Hepatic stellate cell (primary cell): ENCODE results near the gene ALKBH4.
A peak's percentile ranks its signal among the peaks of the same experiment; 100 is the strongest.
"Not testable (repeated sequence)": the region's sequence is repeated elsewhere in the genome, so short reads cannot be mapped to it uniquely, and the experiment has no call there.

Experiments used
- DNase-seq: peaks from one replicate; pipeline ENCODE4 v3.0.0; 2011; ENCODE audit warnings: low spot score

Gene ALKBH4

DNA sequence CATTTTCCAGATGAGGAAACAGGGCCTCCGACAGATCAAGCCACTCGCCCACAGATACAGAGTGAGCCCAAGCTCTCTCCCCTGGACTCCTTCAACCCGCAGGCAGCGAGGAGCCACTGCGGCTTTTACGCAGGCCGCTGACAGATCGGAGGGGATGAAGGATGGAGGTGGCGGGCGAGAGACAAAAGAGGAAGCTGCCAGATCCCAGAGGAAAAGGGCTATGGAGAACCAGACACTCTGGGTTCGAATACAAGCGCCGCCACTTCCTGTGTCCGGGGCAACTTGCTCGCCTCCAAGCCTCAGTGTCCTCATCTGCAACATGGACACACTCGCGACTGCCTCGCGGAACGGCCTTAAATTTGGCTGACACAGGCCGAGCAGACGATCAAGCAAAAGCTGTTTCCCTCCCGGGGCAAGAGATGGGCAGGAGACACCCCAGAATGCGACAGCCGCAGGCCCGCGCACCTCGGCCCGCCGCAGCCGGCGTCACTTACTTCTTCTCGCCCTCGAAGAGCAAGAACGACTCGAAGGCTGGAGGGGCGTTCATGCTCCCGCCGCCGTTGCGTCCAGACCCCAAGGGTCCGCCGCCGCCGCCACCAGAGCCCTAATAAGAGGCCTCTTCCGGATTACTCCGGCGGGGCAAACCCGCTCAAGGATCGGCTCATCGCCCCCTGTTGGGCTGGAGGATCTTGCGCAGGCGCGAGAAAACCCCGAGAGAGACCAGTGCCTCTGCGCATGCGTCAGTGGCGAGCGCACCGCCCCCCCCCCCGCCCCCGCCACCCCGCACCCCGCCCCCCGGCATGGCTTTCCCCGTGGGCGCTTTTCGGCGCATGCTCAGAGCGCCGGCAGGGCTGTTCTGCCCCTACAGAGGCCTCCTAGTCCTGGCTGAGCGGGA, 13.9 kb upstream of the ALKBH4 start, which contains the start of gene POLR2J:
POLR2J (minus strand) TSS at position 609 of the 895 bp plus-strand sequence; CDS start at position 547, 62 bp downstream.
- not testable (repeated sequence) for DNase-seq

DNA sequence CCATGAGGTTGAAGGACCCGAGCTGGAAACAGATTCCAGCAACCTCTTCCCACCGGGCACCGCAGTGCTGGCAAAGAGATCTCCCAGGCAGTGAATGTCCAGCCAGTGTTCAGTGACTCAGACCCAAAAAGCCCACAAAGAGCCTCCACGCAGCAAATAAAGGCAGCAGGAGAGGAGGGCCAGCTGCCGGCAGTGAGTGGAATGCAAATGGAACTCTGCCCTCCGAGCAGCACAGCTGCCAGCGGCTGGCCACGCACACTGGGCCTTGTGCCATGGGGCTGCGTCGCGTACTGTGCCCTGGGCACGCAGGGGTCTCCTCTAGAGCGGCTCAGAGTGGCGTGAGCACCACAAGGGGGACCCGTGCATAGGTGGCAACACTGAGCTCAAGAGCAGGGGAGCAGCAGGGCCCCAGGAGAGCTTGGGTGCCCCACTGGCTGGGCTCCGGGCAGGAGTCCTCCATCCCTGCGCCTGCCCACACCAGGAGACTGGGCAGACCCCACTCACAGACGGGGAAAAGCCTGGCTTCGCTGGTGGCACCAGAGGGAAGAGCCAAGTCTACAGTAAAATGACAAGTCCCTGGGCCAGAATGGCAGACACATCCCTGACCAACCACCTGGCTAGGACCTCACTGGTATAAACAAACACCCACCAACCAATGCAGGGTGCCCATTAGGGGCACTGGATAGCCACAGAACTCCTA, 10.2 kb upstream of the ALKBH4 start:
- DNase-seq: not testable (repeated sequence)

DNA sequence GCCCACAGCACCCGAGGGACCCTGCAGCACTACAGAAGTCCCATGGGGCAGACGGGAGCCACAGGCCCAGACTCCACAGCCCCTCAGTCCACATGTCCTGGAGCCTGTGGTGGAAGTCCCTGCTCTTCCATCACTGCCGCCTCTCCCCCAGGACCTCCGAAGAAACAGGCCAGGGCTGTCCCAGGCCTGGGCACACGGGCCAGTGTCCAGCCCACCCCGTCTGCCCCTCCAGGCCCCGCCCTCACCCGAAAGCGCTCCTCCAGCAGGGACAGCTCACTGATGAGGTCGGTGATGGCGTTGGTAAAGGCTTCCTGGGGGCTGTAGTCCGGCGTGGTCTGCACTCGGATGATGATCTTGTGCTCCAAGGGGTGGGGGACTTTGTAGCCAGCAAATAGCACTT, 9.5 kb upstream of the ALKBH4 start:
- not testable (repeated sequence) for DNase-seq

DNA sequence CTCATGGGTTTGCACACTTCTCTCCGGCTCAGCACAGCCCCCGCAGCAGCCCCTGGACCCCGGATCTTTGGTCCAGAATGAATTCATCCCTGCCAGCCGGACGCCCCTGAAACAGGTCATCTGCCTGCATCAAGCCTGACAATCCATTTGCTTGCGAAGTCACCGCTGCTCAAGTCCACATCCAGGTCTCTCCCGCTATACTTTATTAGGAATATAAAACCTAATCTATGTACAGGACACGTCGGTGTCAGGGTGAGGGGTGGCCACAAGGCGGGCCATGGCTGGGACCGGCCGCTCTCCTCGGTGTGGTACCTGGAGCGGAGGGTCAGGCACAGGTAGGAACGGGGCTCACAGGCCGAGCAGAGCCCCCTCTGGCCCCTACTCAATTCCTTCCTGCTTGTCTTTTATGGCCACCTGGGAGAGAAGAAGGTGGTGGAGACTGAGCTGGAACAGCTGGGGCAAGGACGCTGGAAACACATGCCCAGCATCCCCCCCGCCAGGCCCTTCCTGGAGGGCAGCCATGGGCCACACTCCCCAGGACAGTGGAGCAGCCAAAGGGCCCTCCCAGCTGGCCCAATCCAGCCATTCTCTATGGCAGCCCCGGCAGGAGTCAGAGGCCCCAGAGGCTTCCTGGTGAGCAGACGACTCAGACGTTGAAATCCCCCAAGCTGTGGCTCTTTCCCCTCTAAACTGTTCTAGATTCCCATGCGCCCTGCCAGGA, 8.8 kb upstream of the ALKBH4 start:
- no peak for DNase-seq

DNA sequence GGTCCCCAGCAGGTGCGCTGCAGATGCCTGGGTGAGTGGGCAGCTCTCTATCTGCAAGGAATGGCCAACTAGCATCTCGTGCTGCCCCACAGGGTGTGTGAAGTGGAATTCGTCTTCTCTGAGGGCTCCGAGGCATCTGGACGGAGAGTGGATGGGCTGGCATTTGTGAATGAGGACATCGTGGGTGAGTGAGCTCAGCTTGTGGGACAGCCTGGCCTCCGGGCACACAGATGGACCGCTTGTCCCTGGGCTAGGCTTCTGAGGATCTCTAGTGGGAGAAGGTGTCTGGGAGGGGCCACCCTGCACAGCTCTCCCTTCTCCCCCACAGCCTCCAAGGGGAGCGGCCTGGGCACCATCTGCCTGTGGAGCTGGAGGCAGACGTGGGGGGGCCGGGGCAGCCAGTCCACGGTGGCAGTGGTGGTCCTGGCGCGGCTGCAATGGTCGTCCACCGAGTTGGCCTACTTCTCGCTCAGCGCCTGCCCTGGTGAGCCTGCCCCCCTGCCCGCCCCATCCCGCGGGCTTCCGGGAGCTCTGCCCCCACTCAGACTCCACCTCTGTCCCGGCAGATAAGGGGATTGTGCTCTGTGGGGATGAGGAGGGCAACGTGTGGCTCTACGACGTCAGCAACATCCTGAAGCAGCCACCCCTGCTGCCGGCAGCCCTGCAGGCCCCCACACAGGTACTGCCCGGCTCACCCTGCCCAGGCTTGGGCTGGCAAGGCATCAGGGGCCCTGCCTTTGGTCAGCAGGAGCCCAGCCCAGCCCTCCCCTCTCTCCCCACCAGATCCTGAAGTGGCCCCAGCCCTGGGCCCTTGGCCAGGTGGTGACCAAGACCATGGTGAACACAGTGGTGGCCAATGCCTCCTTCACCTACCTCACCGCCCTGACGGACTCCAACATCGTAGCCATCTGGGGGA, 7.7 kb upstream of the ALKBH4 start:
- DNase-seq: no peak

DNA sequence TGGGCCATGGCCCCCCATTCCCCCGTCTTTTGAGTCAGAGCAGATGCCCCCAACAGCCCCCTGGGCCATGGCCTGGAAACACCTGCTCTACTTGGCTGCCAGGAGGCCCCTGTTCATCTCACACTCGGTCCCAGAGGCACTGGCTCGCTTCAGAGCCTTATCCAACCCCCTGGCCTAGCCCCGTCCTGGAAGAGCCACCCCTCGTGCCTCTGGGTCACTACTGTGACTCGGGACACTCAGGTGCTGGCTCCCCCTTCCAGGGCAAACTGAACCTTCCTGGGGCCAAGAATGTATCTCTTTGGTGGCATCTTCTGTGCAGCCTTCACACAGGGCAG, 7.1 kb upstream of the ALKBH4 start:
- DNase-seq: no peak

DNA sequence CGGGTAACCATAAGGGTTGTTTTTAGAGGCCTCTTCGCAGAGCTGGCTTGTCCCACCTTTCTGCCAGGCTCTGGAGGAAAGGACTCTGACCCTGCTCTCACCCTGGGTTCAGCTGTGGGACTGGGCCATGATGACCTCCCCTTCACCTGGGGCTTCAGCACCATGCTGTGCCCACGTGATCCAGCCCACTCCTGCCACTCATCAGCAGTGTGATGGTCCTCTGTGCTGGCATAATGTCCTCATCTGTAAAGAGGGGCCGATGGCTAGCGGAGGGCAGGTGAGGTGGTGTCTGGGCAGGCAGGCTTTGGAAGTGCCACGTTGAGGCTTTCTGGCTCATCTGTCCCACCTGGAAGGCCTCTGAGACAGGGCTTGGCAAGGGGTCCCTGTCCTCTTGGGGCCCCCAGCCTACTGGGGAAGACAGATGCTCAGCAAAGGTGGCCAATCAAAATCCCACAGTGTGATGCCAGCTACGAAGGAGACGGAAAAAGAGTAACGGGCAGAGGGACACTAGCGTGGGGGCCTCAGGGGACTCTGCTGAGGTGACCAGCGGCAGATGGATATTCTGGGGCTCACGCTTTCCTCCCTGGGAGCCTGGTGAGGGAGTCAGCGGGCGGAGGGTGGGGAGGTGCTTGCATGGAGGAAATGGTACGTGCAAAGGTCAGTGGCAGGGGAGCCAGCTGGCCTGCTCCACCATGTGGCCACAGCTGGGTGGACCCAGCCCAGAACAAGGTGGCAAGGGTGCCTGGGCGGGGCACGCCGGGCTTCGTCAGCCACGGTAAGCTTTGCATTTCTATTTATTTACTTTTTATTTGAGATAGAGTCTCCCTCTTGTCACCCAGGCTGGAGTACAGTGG, 5.5 kb upstream of the ALKBH4 start:
- no peak for DNase-seq

DNA sequence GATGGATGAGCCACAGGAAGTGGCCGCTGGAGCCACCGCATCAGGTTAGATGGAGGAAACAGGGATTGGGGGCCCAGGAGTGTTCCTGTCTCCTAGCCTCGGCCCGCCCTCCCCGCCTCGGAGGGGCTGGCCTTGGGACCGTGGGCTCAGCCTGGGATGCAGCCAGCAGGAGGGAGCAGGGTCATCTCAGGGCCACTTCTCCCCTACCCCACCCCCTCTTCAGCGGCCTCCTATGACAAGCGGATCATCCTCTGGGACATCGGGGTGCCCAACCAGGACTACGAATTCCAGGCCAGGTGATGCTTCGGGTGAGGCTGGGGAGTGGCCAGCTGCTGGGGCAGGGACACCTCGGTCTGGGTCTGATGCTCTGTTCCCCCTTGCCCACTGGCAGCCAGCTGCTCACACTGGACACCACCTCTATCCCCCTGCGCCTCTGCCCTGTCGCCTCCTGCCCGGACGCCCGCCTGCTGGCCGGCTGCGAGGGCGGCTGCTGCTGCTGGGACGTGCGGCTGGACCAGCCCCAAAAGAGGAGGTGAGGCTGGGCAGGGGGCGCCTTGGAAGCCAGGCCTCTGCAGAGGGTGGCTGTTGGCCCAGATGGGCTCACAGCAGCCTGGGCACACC, 4.8 kb upstream of the ALKBH4 start:
- no peak for DNase-seq

DNA sequence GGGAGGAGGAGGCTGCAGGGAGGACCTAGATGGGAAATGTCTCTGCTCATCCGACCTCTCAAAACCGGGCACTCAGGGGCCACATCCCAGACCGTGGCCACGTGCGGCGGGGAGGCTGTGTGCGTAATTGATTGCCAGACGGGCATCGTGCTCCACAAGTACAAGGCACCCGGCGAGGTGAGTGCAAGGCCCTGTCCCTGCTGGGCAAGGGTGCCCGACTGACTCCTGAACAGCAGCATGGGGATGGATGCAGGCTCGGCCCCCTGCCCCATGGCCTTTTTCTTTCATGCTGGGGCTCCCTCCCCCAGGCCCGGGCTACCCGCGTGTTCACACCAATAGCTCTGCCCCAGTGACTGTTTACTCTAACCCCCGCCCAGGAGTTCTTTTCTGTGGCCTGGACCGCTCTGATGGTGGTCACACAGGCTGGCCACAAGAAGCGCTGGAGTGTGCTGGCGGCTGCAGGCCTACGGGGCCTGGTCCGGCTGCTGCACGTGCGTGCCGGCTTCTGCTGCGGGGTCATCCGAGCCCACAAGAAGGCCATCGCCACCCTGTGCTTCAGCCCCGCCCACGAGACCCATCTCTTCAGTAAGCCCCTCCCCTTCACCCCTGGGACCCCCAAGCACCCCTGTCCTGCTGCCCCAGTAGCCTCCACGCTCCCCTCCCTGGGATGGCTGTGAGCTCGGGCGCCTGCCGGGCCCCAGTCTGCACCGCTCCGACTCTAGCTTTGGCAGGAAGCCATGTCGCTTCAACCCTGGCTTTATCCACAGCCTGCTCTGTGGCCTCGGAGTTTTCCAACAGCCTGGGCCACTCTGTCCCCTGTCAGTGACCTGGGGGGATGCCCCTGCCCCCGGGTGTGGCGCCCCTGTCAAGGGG, 4.1 kb upstream of the ALKBH4 start:
- no peak for DNase-seq

DNA sequence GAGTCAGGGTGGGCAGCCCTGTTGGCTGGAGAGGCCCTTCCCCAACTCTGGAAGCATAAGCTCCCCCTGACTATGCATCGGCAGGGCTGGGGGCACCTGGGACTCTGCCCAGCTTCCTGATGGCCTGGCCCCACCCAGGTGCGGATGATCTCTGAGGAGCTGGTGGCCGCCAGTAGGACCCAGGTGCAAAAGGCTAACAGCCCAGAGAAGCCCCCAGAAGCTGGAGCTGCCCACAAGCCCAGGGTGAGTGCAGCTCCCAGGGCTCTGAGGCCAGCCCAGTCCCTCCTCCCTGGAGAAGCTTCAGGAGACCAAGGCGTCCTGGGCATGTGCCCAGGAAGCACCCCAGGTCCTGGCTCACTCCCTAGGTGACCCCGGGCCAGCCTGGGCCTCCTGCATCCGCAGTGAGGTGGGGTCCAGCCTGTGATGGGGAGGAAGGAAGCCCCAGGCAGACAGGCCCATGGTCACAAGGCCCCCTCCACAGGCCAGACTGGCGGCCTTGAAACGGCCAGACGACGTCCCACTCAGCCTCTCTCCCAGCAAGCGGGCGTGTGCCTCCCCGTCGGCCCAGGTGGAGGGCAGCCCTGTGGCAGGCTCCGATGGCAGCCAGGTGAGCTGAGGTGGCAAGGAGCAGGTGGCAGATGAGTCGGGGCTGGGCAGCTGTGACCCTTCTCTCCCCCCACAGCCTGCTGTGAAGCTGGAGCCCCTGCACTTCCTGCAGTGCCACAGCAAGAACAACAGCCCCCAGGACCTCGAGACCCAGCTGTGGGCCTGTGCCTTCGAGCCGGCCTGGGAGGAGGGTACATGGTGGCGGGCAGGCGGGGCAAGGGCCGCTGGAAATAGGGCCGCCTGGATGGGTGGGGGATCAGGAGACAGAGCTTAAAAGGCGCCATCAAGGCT, 3.2 kb upstream of the ALKBH4 start:
- no peak for DNase-seq

DNA sequence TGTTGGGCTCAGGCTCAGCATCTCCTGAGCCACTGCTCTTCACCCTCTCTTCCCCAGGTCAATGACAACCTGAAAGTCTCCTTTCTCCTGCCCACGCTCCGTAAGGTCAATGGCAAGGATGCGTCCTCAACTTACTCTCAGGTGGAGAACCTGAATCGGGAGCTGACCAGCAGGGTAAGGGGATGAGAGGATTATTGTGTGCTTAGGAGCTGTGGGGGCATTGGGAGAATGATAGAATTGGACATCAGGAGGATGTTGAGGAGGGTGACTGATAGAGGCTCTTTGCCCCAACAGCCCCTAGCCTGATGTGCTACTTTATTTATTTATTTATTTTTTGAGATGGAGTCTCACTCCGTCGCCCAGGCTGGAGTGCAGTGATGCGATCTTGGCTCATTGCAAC, 1.4 kb upstream of the ALKBH4 start:
- no peak for DNase-seq

DNA sequence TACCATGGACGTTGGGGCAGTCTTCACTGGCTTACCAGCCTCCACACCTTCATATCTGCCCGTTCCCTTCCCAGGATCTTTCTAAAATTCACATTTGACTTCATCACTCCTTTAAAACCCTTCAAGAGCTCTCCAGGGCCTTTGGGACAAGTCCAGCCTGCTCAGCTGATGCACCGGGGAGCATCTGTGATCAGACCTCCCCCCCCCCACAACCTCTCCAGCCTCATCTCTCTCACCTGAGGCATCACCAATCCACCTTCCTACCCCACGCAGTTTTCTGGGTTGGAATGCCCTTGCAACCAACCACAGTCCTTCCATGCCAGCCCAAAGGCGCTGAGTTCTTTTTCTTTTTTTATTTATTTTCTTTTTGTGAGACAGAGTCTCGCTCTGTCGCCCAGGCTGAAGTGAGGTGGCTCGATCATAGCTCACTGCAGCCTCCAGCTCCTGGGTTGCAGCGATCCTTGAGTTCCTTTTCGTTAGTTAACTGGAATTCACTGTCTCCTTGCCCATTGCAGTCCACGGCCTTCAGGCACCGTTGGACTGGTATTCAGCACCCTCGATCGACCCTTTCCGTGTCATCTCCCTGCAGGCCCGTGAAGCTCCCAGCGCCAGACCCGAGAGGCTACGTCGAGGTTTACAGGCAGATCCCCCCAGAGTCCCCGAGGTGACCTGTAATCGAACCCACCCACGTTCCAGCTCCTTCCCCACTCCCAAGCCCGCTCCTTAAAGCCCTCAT, 654 bp downstream of the ALKBH4 start:
- DNase-seq: peak; percentile 51

DNA sequence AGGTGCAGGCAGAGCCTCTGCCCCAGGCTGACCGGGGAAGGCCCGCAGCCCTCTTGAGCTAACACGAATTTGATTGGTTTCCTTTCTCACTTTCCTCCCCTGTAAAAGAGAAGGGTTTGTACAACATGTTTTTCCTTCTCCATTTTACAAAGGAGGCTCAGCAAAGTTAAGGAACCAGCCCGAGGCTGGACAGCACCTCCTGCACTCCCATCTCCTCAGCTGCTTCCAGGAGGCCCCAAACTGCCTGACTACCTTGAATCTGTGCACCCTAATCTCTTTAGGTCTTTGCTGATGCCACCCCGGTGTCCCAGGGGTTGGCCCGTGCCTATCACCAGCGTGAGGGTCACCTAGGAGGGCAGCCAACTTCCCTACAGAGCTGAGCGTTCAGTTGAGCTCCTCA, 4.2 kb downstream of the ALKBH4 start:
- DNase-seq: no peak

DNA sequence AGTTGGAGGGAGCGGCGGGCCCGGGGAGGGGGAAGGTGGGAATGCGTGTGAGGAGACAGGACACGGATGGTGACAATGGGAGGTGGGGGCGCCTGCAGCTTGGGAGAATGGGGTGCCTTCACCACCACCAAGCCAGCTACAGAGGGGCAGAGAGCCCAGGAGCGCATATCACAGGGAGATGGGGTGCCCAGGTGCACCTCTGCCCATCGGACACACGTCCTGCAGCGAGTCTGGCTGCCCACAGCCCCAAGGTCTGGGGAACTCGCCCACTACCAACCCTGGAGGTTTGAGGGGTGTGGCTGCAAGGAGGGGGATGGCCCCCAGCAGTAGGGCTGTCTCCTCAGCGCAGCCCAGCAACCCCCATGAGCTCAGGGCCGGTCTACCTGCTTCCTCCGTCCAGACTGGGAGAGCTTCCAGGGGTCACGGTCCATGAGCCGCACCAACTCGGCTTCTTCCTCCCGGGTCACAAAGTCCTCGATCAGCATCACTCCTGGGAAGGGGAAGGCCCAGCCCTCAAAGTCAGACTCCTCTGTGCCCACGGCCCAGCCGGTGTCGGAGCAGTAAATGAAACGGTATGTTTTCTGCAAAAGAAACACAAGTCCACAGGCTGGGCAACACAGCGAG, 5.3 kb downstream of the ALKBH4 start:
- no peak for DNase-seq

DNA sequence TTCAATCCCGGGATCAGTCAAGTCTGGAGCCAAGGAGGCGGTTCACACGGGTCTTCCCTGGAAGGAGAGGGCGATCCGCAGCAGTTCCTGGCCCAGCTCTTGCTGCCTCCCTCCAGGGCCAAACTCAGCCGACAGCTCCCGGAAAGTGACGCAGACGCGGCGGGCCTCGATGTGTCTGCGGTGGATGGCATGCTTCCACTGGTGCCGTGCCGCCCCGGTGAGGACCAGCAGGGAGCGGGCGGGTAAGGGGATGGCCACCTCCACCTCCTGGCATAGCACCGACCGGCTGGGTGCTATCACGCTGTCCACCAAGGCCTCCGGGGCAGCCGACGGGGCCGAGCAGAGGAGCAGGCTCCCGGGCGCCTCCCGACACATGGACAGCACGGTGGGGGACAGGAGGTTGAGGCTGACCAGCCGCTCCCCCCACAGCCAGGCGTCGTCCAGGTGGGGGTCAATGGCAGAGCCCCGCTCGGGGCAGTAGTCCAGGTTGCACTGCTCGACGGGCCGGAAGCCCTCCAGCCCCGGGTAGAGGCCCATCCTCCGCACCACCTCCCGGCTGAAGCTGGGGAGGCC, 7.2 kb downstream of the ALKBH4 start:
- no peak for DNase-seq

DNA sequence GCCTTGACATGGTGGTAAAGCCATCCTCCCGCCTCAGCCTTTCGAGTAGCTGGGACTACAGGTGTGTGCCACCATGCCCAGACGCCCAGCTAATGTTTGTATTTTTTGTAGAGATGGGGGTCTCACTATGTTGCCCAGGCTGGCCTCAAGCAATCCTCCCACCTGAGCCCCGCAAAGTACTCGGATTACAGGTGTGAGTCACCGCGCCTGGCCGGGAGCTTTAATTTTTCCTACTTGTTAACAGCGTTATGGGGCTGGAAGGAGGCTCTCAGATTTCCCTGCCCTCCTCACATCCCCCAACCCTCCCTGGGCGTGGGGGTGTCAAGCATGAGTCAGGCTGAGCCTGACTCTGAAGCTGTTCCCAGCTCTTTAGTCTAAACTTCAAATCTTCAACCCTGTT, 8.3 kb downstream of the ALKBH4 start:
- DNase-seq: no peak

DNA sequence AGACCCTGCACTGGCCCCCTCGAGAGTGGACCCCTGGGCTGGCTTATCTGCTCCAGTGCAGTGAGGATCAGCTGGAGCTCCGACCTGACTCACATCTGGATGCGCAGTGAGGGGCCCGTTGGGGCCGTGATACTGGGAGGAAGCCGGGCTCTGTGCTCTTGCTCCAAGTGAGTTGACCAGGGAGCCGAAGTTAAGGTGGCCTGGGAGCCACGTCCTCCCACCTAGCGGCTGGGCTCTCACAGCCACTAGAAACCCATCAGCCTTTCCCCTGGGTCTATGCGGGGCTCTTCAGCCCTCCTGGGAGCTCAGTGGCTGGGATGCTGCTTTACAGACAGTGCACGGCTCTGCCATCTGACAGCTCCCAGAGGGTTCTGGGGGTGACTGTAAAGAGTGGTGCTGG, 9.1 kb downstream of the ALKBH4 start:
- no peak for DNase-seq
